GM18498 (cell line): ENCODE results near the gene MKNK1.

Experiments
- ATAC-seq: cut with Tn5 transposase; IDR thresholded peaks from one replicate; pipeline ENCODE4 v1.9.1; 2021; ENCODE audit warnings: mild to moderate bottlenecking, moderate library complexity; ENCODE audit not compliant: unreplicated experiment

The MKNK1 gene

GRCh38 chr1:46568461-46568891 lies 35.6 kb downstream of the MKNK1 start:
- no peak for ATAC-seq

GRCh38 chr1:46563341-46563740 lies 40.7 kb downstream of the MKNK1 start:
- no peak for ATAC-seq

GRCh38 chr1:46562498-46562897 lies 41.6 kb downstream of the MKNK1 start:
- no peak for ATAC-seq

- no peak for ATAC-seq
Observed at GRCh38 chr1:46558966-46559365, 45.1 kb downstream of the MKNK1 start.

- ATAC-seq: no peak
Observed at GRCh38 chr1:46558141-46558963, 45.7 kb downstream of the MKNK1 start.

- ATAC-seq: no peak
Observed at GRCh38 chr1:46557403-46557802, 46.7 kb downstream of the MKNK1 start.

DNA sequence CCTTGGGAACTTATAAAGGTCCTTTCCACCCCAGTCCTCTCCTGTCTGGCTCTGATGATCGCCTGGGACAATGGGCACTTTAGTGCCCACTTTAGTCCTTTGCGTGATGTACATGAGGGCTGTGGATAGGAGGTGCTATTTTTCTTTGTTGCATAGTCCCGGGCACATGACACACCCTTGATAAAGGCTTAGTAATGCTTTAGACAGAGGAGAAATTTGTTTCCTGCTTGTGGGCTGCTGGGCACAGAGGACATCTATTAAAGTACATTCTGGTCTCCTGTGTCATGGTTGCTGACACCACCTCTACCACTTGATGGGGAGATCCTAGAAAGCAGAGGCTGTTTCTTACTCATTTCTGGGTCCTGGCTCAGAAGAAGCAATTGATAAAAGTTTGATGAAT lies 47.2 kb downstream of the MKNK1 start:
- ATAC-seq: no peak

- ATAC-seq: no peak
Observed at GRCh38 chr1:46555826-46556619, 48.0 kb downstream of the MKNK1 start.

DNA sequence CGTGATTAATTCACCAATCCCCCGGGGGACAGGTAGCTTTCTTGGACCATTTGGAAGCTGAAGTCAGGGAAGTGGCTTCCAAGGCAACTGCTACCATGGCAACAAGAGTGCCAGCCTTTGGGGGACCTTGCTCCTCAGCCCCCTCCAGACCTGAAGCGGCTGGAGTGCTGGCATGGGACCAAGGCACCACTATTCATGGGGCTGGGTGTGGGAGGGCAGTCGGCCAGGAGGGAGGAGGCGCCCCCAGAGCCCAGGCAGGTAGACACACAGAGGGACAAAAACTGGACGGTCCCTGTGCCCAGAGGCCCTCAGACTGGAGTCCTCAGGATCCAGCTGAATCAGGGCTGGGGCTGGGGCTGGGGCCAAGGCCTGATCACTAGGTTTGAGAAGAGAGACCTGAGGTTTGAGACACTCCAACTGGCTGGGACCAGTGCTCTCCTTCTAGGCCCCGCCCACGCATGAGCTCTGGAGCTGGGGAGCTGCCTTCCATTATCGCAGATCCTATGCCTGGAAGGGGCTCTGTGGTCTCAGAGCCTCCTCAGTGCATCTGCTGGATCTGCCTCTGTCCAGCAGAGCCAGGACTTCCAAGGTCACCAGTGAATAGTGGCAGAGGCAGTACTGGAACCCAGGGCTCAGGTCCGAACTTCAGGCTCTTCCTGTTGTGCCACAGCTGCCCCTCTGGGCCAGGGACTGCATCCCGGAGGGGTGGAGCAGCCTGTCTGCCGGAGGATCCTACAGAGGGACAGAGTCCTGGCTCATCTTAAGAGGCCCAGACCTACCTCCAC lies 49.3 kb downstream of the MKNK1 start:
- ATAC-seq: no peak

DNA sequence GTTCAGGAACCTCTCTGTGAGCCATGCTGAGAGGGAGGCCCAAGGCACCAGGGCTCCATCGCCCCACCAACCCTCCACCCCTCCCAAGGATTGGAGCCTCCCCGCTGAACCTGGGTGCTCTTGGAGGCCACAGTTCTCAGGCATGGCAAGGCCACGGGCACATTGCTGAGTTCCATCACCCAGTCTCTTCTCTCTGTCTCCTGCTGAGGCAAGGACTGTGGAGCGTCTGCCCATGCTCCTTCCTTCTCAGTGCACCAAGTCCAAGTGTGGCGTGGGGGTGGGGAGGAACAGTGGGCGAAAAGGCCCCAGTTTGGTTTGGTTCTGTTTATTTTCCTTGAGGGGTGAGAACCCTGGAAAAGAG lies 49.9 kb downstream of the MKNK1 start:
- ATAC-seq: no peak

DNA sequence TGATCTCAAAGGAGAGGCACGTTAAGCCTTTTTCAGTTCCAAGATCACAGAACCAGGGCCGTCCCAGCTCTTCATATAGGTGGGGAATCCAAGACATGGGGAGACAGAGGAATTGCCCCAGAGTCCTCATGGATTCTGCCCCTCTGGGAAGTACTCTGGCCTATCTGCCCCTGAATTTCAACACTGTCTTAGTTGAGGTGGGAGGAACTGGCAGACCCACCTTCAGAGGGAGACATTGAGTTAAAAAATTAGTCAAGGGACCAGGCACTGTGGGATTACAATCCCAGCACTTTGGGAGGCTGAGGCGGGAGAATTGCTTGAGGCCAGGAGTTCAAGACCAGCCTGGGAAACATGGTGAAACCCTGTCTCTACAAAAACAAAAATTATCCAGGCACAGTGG lies 50.6 kb downstream of the MKNK1 start:
- no peak for ATAC-seq

DNA sequence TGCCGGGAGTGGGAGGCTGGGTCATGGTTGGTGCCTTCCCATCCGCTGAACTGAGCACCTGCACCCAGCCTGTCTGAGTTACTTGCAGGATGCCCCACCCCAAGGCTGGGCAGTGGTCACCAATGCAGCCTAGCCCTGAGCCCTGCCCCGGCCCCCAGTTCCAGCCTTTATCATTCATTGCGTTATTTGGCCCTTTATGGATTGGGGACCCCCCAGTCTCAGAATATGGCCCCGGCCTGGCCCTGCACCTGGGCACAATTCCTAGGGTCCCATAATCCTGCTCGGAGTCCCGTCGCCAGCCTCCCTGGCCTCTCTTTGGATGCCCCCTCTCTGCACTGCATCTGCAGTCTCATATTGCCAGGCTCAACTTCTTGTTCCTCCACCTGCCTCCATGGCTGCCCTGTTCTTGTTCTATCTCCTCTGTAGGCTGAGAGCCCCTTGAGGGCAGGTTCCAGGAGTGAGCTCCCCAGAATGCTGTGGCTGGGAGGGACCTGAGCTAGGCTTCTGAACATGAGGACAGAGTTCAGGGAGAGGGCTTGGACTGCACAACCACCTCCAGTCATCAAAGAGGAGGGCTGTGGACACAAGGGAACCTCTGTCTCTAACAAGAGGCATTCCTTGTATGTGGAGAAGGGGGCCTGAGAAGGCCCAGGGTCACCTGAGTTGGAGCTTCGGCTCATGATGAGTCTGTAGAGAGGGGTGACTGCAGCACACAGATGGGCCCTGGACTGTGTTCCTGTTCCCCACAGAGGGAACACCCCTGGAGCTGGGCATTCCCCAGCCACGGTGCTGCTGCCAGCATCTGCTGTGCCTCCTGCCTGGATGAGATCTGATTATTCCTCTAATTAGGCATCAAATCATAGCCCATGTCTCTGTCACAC lies 51.5 kb downstream of the MKNK1 start:
- no peak for ATAC-seq

GRCh38 chr1:46551597-46552095 lies 52.4 kb downstream of the MKNK1 start, which contains the start of gene KNCN:
KNCN (minus strand) TSS chr1:46551647; CDS start chr1:46551215, 432 bp downstream.
- no peak for ATAC-seq

DNA sequence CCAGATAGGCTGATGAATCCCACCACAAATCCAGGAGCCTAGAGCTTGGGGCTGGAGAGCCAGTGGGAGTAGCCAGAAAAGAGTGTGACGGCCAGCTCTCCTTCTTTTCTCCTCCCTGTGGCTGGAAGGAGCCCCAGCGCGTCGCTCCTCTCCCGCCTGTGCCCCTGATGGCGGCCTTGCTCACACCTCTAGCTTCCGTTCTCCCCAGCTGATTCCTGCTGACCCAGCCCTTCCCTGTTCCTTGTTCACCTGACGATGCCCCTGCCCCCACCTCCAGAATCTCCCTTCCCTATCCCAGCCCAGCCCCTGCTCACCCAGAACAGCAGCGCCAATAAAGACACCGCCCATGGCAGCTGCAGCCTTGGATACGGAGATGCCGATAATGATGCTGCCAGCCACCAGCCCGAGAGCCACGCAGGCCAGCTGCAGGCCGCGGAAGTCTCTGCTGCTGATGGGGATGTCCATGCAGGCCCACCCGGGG lies 53.3 kb downstream of the MKNK1 start:
- no peak for ATAC-seq

GRCh38 chr1:46549697-46550681 lies 54.1 kb downstream of the MKNK1 start:
- no peak for ATAC-seq

DNA sequence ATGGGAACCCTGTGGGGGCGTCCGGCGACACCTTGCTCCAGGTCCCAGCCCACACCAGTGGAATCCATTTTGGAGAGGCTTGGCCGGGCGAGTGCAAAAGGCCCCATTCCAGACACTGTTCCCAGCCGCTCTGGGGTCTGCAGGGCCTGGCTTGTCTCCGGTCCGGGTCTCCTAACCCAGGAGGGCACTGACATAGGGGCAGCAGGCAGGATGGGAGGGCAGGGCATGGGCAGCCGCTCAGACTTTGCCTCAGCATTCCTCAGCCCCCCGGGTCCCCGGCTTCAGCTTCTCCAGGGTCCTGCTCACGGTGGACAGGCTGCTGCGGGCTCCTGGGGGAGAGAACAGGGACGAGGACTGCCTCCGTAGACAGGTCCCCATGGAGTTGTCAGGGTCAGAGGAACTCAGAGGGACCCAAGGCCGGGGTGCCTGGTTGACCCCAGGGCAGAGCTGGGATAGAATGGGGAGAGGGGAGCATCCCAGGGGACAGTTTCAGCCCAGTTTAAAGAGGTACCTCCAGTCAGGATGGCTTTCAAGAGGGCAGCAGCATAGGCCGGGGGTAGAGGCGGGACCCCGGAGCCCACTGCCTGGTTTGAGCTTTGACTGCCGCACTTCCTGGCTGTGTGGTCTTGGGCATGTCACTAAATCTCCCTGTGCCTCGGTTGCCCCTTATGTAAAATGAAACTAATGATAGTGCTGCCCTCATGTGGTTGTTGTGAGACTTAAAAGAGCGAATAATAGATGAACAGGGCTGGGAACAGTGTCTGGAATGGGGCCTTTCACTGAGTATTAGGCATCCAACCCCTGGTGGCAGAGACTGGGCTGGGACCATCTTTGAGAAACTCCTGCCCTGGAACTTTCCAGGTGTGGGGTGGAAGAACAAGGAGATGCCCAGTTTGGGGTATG lies 56.3 kb downstream of the MKNK1 start:
- ATAC-seq: no peak

GRCh38 chr1:46546210-46546609 lies 57.9 kb downstream of the MKNK1 start:
- ATAC-seq: no peak

- no peak for ATAC-seq
Observed at GRCh38 chr1:46545784-46546183, 58.3 kb downstream of the MKNK1 start.
